GM12891 (cell line): ENCODE results near the gene CLEC11A.
"Not testable (repeated sequence)": the region's sequence is repeated elsewhere in the genome, so short reads cannot be mapped to it uniquely, and the experiment has no call there.

ENCODE experiments used
- DNase-seq: peaks from one replicate; pipeline ENCODE4 v3.0.0; 2011; ENCODE audit warnings: low spot score; ENCODE audit not compliant: insufficient read length
- FAIRE-seq: peaks from 2 replicates; lab custom pipeline; 2011; peaks lifted over from hg19 to GRCh38; lab: Jason Lieb, UNC
- PAX5 ChIP-seq: IDR thresholded peaks from 2 replicates; pipeline ENCODE4 v1.6.1; 2011; ENCODE audit warnings: low read length, moderate library complexity, mild to moderate bottlenecking; ENCODE audit not compliant: insufficient read depth, severe bottlenecking
- POLR2A ChIP-seq: IDR thresholded peaks from 2 replicates; pipeline ENCODE4 v1.6.1; 2011; ENCODE audit warnings: low read depth, low read length, control low read depth
- POLR2AphosphoS5 ChIP-seq: IDR thresholded peaks from 2 replicates; pipeline ENCODE4 v1.6.1; 2011; ENCODE audit warnings: low read depth, low read length, control low read depth
- POU2F2 ChIP-seq: IDR thresholded peaks from 2 replicates; pipeline ENCODE4 v1.6.1; 2011; ENCODE audit warnings: low read depth, mild to moderate bottlenecking, control low read depth, low read length, moderate library complexity
- SPI1 ChIP-seq: IDR thresholded peaks from 2 replicates; pipeline ENCODE4 v1.6.1; 2011; ENCODE audit warnings: low read depth, low read length, control low read depth
- TAF1 ChIP-seq: IDR thresholded peaks from 2 replicates; pipeline ENCODE4 v1.6.1; 2011; ENCODE audit warnings: low read depth, low read length, control low read depth

CLEC11A gene

DNA sequence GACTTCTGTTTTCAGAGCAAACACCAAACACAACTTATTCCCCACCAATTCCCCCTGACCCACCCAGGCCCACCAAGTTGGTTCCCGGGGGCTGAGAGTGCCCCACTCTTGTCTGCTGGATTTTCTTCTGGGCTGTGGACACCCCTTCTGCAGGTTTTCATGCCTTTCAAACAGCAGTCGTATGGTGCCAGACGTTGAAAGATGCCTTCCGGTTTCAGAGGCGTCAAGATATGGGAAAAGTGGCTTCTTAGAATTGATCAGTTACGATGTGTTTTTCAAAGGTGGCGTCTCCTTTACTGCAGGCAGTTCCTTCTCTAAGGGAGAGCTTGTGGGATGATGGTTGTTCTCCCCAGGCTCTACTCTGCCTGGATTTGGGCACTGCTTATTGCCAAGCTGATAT is 12.7 kb downstream of the CLEC11A start:
- no peak for TF ChIP-seq POU2F2
- TF ChIP-seq TAF1 = no peak
- no peak for TF ChIP-seq PAX5
- FAIRE-seq (no peak), DNase-seq (no peak)

DNA sequence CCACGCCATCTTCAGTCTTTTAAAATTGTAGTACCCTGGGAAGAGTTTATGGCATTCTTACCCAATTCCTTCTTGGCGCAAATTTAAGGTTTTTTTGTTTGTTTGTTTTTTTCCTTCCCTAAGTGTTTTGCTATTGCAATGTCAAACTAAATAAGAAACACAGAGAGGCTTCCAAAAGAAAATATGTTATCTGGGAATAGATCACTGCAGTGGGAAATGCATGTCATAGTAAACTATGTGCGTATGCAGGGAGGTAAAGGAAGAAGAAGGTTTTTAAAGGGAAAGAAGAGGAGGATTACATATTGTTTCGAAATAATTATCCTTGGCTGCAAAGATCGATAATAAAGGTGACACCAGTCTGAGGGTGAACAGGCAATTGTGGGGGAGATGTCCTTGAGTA is 13.2 kb downstream of the CLEC11A start:
- TF ChIP-seq POLR2AphosphoS5 (no peak), PAX5 (no peak), TAF1 (no peak), SPI1 (no peak), POU2F2 (no peak), POLR2A (no peak)
- FAIRE-seq (no peak), DNase-seq (no peak)

DNA sequence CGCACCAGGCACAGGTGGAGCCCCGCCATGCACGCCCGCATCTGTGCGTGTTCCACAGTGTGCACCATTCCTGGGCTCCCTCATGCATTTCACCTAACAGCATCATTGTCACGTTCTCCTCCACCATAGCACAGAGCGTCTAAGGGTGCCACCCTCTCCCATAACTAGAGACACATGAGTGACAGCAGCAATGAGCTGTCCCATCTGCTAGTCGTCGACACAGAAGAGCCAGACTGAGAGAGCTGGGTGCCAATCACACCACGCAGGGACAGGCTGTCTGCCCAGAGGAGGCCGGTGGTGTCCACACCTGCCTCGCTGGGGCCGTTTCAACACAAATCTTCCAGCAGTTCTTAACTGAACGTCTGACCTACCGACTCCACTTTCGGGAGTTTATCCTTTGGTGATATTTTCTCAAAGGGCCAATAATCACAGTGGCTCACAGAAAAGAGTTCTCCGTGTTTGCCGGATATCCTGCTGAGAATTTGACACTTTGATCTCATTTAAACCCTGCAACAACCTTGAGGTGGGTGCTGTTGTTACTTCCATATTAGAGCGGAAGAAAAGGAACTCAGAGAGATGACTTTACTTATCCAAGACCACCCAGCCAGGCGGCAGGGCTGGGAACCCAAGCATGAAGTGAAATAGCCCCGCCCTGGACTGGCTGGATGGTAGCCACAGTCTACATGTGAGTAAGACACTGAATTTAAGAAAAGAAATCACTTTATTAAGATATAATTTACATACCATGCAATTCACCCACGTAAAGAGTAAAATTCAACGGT is 16.2 kb downstream of the CLEC11A start:
- TF ChIP-seq POLR2AphosphoS5 (no peak), POU2F2 (no peak), TAF1 (no peak), SPI1 (no peak), PAX5 (no peak), POLR2A (no peak)
- FAIRE-seq (no peak), DNase-seq (no peak)

DNA sequence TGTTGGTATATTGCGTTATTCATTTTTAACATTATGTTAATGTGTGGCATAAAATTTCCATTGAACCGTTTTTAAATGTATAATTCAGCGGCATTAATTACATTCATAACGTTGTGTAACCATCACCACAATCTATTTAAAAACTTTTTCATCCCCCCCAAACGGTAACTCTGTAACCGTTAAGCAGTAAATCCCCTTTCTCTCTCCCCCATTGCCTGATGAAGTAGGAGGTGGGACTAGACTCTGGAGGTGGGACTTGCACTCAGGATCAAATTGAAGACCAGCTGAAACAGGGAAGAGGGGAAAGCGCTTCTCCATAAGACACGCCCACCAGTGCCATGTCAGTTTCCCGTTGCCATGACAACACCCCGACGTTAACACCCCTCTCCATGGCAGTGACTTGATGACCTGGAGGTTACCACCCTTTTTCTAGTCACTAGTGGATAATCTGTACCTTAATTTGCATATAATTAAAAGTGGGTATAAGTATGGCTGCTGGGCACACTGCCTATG is 16.8 kb downstream of the CLEC11A start:
- TF ChIP-seq POU2F2 = no peak
- TF ChIP-seq POLR2A = no peak
- TF ChIP-seq PAX5 = no peak
- TF ChIP-seq POLR2AphosphoS5 = no peak
- TF ChIP-seq TAF1 = no peak
- FAIRE-seq = no peak
- DNase-seq = no peak

DNA sequence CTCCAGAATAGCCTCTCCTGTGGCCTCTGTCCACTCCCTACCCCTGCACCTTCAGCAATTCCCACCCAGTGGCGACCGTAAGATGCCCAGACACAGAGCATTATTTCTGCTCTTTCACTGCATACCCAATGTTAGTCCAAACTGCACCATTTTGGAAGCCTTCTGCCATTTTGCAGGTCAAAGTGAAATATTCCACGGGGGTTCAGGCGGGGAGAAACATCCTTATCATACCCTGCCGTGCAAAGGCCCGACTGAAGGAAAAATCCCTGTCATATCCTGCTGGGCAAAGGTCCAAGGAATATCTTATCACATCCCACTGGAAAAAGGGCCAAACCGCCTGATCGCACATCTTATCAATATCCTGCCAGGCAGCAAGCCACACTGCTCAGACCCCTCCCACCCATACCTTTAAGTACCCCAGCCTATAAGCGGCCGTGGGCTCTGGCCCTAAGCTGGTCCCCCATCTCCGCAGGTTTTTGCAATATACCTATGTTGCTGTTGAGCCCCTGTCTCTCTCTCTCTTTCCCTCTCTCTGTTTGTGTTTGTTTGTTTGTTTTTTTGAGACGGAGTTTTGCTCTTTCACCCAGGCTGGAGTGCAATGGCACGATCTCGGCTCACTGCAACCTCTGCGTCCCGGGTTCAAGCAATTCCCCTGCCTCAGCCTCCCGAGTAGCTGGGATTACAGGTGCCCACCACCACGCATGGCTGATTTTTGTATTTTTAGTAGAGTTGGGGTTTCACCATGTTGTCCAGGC is 18.2 kb downstream of the CLEC11A start:
- TF ChIP-seq POLR2A = no peak
- TF ChIP-seq TAF1 = no peak
- no peak for TF ChIP-seq POU2F2
- TF ChIP-seq PAX5 = no peak
- no peak for TF ChIP-seq SPI1
- no peak for TF ChIP-seq POLR2AphosphoS5
- no peak for DNase-seq
- no peak for FAIRE-seq

DNA sequence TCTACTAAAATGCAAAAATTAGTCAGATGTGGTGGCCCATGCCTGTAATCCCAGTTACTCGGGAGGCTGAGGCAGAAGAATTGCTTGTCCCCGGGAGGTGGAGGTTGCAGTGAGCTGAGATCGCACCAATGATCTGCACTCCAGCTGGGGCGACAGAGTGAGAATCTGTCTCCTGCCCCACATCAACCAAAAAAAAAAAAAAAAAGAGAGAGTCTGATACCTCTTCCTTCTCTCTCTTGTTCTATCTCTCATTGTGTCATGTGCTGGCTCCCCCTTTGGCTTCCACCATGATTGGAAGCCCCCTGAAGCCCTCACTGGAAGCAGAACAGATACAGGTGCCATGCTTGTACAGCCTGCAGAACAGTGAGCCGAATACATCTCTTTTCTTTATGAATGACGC is 20.4 kb downstream of the CLEC11A start:
- no peak for TF ChIP-seq SPI1
- no peak for TF ChIP-seq POLR2AphosphoS5
- no peak for TF ChIP-seq POLR2A
- no peak for TF ChIP-seq TAF1
- no peak for TF ChIP-seq POU2F2
- no peak for TF ChIP-seq PAX5
- DNase-seq = no peak
- no peak for FAIRE-seq

DNA sequence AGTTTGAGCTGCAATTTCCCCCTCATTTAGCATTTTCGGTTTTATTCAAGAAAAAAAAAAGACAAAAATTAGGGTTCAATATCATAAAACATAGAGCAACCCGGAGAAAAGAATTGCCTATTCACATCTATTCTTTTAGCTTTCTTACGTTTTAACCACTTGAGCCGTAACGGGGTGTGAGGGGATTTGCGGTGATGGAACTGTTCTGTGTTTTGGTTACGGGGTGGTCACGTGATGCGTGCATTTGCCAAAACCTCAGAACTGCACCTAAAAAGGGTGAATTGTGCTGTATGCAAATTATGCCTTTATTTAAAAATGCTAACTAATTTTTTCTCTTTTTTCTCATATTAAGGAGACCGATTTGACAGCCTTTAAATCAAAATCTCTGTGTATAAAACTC is 22.1 kb downstream of the CLEC11A start:
- no peak for TF ChIP-seq PAX5
- FAIRE-seq (no peak), DNase-seq (no peak)

DNA sequence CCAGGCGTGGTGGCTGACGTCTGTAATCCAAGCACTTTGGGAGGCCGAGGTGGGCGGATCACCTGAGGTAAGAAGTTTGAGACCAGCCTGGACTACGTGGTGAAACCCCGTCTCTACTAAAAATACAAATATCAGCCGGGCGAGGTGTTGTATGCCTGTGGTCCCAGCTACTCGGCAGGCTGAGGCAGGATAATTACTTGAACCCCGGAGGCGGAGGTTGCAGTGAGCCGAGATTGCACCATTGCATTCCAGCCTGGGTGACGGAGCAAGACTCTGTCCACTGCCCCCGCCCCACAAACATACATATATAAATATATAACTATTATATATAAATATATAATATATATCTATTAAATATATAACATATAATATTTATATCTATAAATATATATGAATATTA is 24.0 kb downstream of the CLEC11A start:
- FAIRE-seq, DNase-seq: not testable (repeated sequence)

DNA sequence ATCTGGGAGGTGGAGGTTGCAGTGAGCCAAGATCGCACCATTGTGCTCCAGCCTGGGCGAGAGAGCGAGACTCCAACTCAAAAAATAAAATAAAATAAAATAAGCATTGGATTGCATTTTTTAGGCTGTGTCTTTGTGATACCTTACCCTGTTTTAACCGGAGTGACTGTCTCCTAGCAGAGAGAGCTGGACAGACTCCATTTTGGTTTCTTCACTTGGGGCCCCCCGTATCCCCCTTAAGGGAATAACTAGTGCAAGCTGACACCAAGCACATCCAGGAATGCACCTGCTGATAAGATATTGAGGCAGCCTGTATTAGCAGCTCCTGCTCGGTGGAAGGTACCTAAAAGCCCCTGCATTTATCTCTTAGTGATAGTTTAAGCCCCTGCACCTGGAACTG is 26.3 kb downstream of the CLEC11A start:
- no peak for FAIRE-seq
- no peak for TF ChIP-seq SPI1
- no peak for TF ChIP-seq POLR2A
- TF ChIP-seq TAF1 = no peak
- no peak for TF ChIP-seq PAX5
- TF ChIP-seq POLR2AphosphoS5 = no peak
- TF ChIP-seq POU2F2 = no peak
- no peak for DNase-seq

DNA sequence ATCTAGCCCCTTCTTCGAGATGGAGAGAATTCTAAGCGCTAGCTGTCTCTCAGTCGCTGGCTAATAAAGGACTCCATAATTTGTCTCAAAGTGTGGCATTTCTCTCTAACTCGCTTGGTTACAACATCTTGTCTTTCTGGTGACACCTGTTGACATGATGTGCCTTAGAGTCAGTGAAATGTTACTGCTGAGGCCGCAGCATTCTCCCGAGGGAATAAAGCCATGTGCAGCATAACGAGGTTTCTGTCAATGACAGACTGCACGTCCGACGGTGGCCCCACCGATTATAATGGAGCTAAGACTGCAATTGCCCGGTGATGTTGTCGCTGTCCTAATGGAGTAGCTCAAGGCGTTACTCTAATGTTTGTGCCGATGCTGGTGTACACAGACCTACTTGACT is 26.8 kb downstream of the CLEC11A start:
- FAIRE-seq = no peak
- TF ChIP-seq POU2F2 (no peak), POLR2AphosphoS5 (no peak), PAX5 (no peak), TAF1 (no peak), POLR2A (no peak), SPI1 (no peak)
- DNase-seq = no peak
